HEK293 (cell line): Measurements from ENCODE around the gene MNT.

Source experiments
- ZNF10 ChIP-seq: fragments of 450-650 bp; formaldehyde crosslinking; IDR thresholded peaks from 2 replicates; pipeline ENCODE4 v1.5.1; 2017; ENCODE audit warnings: missing biosample characterization, missing genetic modification characterization
- ZNF629 ChIP-seq: fragments of 450-650 bp; formaldehyde crosslinking; IDR thresholded peaks from 2 replicates; pipeline ENCODE4 v1.5.1; 2017; ENCODE audit warnings: missing biosample characterization, missing genetic modification characterization
- TF ChIP-seq, protein P1 (sequence below): fragments of 450-650 bp; formaldehyde crosslinking; IDR thresholded peaks from 2 replicates; pipeline ENCODE4 v1.5.1; 2016; ENCODE audit warnings: missing biosample characterization, missing genetic modification characterization
- TF ChIP-seq, protein P2 (sequence below): fragments of 450-650 bp; formaldehyde crosslinking; optimal IDR thresholded peaks from 2 replicates; pipeline ENCODE3; 2016; ENCODE audit warnings: missing biosample characterization, mild to moderate bottlenecking, missing genetic modification characterization

DNA sequence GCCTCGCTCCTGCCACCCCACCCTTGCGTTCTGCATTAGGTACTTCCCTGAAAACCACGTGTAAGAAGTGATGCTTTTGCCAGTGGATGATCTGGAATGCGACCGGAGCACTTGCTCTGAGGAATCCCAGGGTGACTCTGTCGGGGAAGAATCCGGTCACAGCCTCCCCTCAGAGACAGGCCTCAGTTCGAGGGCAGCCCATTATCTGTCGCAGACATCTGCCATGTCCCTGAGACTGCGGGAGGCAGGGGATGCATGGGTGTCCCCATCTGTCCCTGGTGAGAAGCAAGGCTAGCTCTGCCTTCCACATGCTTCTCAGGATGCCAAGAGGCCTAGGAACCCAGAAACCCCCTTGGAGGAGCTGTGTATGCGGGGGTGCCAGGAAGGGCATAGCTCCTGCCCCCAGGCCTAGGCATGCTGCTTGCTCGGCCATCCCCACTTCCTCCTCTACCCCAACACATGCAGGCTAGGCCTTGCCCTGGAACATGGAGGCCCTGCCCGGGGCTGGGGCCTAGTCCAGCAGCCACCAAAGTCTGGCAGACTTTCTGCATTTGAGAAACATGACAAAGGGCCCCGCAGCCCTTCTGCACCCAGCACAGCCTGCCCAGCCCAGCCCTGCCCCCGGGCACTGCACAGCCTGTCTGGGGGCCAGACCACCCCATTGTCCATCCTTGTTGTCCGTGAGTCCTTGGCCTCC is 20.5 kb downstream of the MNT start:
- TF ChIP-seq ZNF10 (tag by site-specific recombination) (no peak), ZNF629 (tag by site-specific recombination) (no peak)
- TF ChIP-seq, protein P1, sequence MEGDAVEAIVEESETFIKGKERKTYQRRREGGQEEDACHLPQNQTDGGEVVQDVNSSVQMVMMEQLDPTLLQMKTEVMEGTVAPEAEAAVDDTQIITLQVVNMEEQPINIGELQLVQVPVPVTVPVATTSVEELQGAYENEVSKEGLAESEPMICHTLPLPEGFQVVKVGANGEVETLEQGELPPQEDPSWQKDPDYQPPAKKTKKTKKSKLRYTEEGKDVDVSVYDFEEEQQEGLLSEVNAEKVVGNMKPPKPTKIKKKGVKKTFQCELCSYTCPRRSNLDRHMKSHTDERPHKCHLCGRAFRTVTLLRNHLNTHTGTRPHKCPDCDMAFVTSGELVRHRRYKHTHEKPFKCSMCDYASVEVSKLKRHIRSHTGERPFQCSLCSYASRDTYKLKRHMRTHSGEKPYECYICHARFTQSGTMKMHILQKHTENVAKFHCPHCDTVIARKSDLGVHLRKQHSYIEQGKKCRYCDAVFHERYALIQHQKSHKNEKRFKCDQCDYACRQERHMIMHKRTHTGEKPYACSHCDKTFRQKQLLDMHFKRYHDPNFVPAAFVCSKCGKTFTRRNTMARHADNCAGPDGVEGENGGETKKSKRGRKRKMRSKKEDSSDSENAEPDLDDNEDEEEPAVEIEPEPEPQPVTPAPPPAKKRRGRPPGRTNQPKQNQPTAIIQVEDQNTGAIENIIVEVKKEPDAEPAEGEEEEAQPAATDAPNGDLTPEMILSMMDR (tag by site-specific recombination): no peak
- TF ChIP-seq, protein P2, sequence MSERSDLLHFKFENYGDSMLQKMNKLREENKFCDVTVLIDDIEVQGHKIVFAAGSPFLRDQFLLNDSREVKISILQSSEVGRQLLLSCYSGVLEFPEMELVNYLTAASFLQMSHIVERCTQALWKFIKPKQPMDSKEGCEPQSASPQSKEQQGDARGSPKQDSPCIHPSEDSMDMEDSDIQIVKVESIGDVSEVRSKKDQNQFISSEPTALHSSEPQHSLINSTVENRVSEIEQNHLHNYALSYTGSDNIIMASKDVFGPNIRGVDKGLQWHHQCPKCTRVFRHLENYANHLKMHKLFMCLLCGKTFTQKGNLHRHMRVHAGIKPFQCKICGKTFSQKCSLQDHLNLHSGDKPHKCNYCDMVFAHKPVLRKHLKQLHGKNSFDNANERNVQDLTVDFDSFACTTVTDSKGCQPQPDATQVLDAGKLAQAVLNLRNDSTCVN (tag by site-specific recombination): no peak
